OCI-LY1 (cell line): ENCODE results near the gene ACVR1C.

Experiments used
- EZH2 ChIP-seq: fragments of 200-600 bp; sonication (generic), shearing (Covaris generic); IDR thresholded peaks from 2 replicates; pipeline ENCODE4 v1.8.0; 2017; ENCODE audit warnings: borderline replicate concordance, mixed run types, mild to moderate bottlenecking, antibody characterized with exemption, low read length, moderate library complexity, mixed read lengths
- TF ChIP-seq, protein P1 (sequence below): fragments of 200-600 bp; sonication (generic), shearing (Covaris generic); IDR thresholded peaks from 2 replicates; pipeline ENCODE4 v1.5.1; 2017; ENCODE audit warnings: mild to moderate bottlenecking, antibody characterized with exemption, low read length, moderate library complexity, mixed read lengths

DNA sequence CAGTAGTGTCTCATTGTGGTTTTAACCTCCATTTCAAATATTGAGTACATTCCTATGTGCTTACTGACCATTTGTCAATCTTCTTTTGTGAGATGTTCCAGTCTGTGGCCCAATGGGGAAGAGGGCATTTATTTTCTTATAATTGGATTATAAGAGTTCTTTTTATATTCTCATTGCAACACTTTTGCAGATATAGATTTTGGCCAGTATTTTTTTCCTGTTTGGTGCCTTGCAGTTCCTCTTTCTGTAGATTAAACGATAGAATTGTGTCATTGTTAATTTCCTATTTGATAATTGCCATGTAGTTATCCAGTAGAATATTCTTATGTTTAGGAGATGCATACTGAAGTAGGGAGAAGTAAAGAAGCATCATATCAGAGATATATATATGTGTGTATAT lies 128.3 kb downstream of the ACVR1C start:
- TF ChIP-seq, protein P1, sequence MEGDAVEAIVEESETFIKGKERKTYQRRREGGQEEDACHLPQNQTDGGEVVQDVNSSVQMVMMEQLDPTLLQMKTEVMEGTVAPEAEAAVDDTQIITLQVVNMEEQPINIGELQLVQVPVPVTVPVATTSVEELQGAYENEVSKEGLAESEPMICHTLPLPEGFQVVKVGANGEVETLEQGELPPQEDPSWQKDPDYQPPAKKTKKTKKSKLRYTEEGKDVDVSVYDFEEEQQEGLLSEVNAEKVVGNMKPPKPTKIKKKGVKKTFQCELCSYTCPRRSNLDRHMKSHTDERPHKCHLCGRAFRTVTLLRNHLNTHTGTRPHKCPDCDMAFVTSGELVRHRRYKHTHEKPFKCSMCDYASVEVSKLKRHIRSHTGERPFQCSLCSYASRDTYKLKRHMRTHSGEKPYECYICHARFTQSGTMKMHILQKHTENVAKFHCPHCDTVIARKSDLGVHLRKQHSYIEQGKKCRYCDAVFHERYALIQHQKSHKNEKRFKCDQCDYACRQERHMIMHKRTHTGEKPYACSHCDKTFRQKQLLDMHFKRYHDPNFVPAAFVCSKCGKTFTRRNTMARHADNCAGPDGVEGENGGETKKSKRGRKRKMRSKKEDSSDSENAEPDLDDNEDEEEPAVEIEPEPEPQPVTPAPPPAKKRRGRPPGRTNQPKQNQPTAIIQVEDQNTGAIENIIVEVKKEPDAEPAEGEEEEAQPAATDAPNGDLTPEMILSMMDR: no peak
- TF ChIP-seq EZH2: no peak
